Stimulated activated naive CD8-positive, alpha-beta T cell treated with anti-CD3 and anti-CD28 coated beads, Interleukin-15, amount 100 ng/mL, for 72 hours (primary cell): ENCODE measurements around the gene SFRP5.
A peak's percentile ranks its signal among the peaks of the same experiment; 100 is the strongest.

Experiments used
- ATAC-seq: fragments of 150-1000 bp; cut with Tn5 transposase; 2 replicates; pipeline ENCODE4 v1.10.0; 2021; ENCODE audit warnings: mild to moderate bottlenecking, moderate library complexity
- DNase-seq, 2 donors: peaks; one replicate each; pipeline ENCODE4 v3.0.0; 2021 to 2022
- H3K27ac Mint-ChIP-seq, 2 donors: one replicate each; pipeline ENCODE4 v1.8.0; 2022; ENCODE audit warnings: mild to moderate bottlenecking in 2 of 2, mixed read lengths in 2 of 2, moderate library complexity in 2 of 2
- H3K27me3 Mint-ChIP-seq: one replicate; pipeline ENCODE4 v1.8.0; 2022; ENCODE audit warnings: mixed read lengths
- H3K4me1 Mint-ChIP-seq: one replicate; pipeline ENCODE4 v1.8.0; 2022; ENCODE audit warnings: mild to moderate bottlenecking, mixed read lengths
- H3K4me3 Mint-ChIP-seq, 2 donors: one replicate each; pipeline ENCODE4 v1.8.0; 2022; ENCODE audit warnings: mild to moderate bottlenecking in 2 of 2, mixed read lengths in 2 of 2, moderate library complexity in 1 of 2
- H3K9me3 Mint-ChIP-seq, 2 donors: one replicate each; pipeline ENCODE4 v1.8.0; 2022; ENCODE audit warnings: mixed read lengths in 2 of 2

SFRP5 gene

GRCh38 chr10:97762056-97762455 is 9.7 kb downstream of the SFRP5 start:
- Mint-ChIP-seq H3K9me3 (no peaks in the 10 kb centered on the region), H3K4me1 (peaks cover 7% of the 10 kb centered on the region), H3K27me3 (no peaks in the 10 kb centered on the region), H3K4me3 (no peak overlapping the region), H3K27ac (no peak overlapping the region)
- DNase-seq: no peak
- ATAC-seq: no peak

- H3K4me3 Mint-ChIP-seq: no peak overlapping the region
- peaks cover 7% of the 10 kb centered on the region for H3K4me1 Mint-ChIP-seq
- H3K27ac Mint-ChIP-seq: peak overlapping the region in 1 of 2 donors; percentile 68
- ATAC-seq: no peak
- no peaks in the 10 kb centered on the region for H3K27me3 Mint-ChIP-seq
- no peak for DNase-seq
- no peaks in the 10 kb centered on the region for H3K9me3 Mint-ChIP-seq
Measured at GRCh38 chr10:97761331-97761865, 10.4 kb downstream of the SFRP5 start.

GRCh38 chr10:97760461-97761257 is 11.1 kb downstream of the SFRP5 start:
- peaks cover 7% of the 10 kb centered on the region for H3K4me1 Mint-ChIP-seq
- peak overlapping the region in 1 of 2 donors; percentile 57 for H3K27ac Mint-ChIP-seq
- DNase-seq (no peak), ATAC-seq (no peak)
- H3K27me3 Mint-ChIP-seq: no peaks in the 10 kb centered on the region
- no peaks in the 10 kb centered on the region for H3K9me3 Mint-ChIP-seq
- H3K4me3 Mint-ChIP-seq: no peak overlapping the region

GRCh38 chr10:97759946-97760345 is 11.9 kb downstream of the SFRP5 start:
- no peaks in the 10 kb centered on the region for H3K9me3 Mint-ChIP-seq
- ATAC-seq (no peak), DNase-seq (no peak)
- no peak overlapping the region for H3K4me3 Mint-ChIP-seq
- no peaks in the 10 kb centered on the region for H3K27me3 Mint-ChIP-seq
- peak overlapping the region in 1 of 2 donors; percentile 57 for H3K27ac Mint-ChIP-seq
- peaks cover 7% of the 10 kb centered on the region for H3K4me1 Mint-ChIP-seq

GRCh38 chr10:97759158-97759887 is 12.5 kb downstream of the SFRP5 start:
- Mint-ChIP-seq H3K27me3 (no peaks in the 10 kb centered on the region), H3K4me1 (peaks cover 2% of the 10 kb centered on the region), H3K27ac (no peak overlapping the region), H3K4me3 (no peak overlapping the region), H3K9me3 (no peaks in the 10 kb centered on the region)
- ATAC-seq: peak; percentile 72
- DNase-seq: peak; percentile 42 to 45

GRCh38 chr10:97757471-97757870 is 14.3 kb downstream of the SFRP5 start:
- H3K27me3 Mint-ChIP-seq: no peaks in the 10 kb centered on the region
- no peaks in the 10 kb centered on the region for H3K9me3 Mint-ChIP-seq
- DNase-seq (no peak), ATAC-seq (no peak)
- H3K4me3 Mint-ChIP-seq: no peak overlapping the region
- H3K27ac Mint-ChIP-seq: no peak overlapping the region
- no peaks in the 10 kb centered on the region for H3K4me1 Mint-ChIP-seq

- Mint-ChIP-seq H3K27me3 (no peaks in the 10 kb centered on the region), H3K4me1 (no peaks in the 10 kb centered on the region), H3K27ac (peak overlapping the region in 1 of 2 donors; percentile 12), H3K4me3 (no peak overlapping the region), H3K9me3 (no peaks in the 10 kb centered on the region)
- DNase-seq (no peak), ATAC-seq (no peak)
Measured at GRCh38 chr10:97755718-97756117, 16.1 kb downstream of the SFRP5 start.

GRCh38 chr10:97754726-97755125 is 17.1 kb downstream of the SFRP5 start:
- Mint-ChIP-seq H3K27me3 (no peaks in the 10 kb centered on the region), H3K9me3 (no peaks in the 10 kb centered on the region), H3K27ac (peak overlapping the region in 1 of 2 donors; percentile 61), H3K4me1 (no peaks in the 10 kb centered on the region), H3K4me3 (no peak overlapping the region)
- DNase-seq (no peak), ATAC-seq (no peak)

GRCh38 chr10:97752956-97753355 is 18.8 kb downstream of the SFRP5 start:
- Mint-ChIP-seq H3K4me1 (no peaks in the 10 kb centered on the region), H3K9me3 (no peaks in the 10 kb centered on the region), H3K4me3 (no peak overlapping the region), H3K27me3 (no peaks in the 10 kb centered on the region), H3K27ac (no peak overlapping the region)
- DNase-seq (no peak), ATAC-seq (no peak)

- DNase-seq (no peak), ATAC-seq (no peak)
- Mint-ChIP-seq H3K27ac (peak overlapping the region in 1 of 2 donors; percentile 49), H3K4me3 (no peak overlapping the region), H3K4me1 (peaks cover 7% of the 10 kb centered on the region), H3K9me3 (no peaks in the 10 kb centered on the region), H3K27me3 (no peaks in the 10 kb centered on the region)
Measured at GRCh38 chr10:97748116-97748515, 23.7 kb downstream of the SFRP5 start.

GRCh38 chr10:97747573-97747972 is 24.2 kb downstream of the SFRP5 start:
- no peaks in the 10 kb centered on the region for H3K9me3 Mint-ChIP-seq
- no peak overlapping the region for H3K4me3 Mint-ChIP-seq
- peaks cover 12% of the 10 kb centered on the region for H3K4me1 Mint-ChIP-seq
- no peaks in the 10 kb centered on the region for H3K27me3 Mint-ChIP-seq
- DNase-seq (no peak), ATAC-seq (no peak)
- H3K27ac Mint-ChIP-seq: peak overlapping the region in 1 of 2 donors; percentile 75

GRCh38 chr10:97744405-97745035 is 27.3 kb downstream of the SFRP5 start:
- Mint-ChIP-seq H3K27ac (no peak overlapping the region), H3K9me3 (no peaks in the 10 kb centered on the region), H3K4me3 (no peak overlapping the region), H3K27me3 (no peaks in the 10 kb centered on the region), H3K4me1 (peaks cover 41% of the 10 kb centered on the region)
- ATAC-seq: no peak
- no peak for DNase-seq

GRCh38 chr10:97743169-97743943 is 28.4 kb downstream of the SFRP5 start:
- H3K27ac Mint-ChIP-seq: no peak overlapping the region
- H3K4me3 Mint-ChIP-seq: no peak overlapping the region
- no peak for DNase-seq
- no peak for ATAC-seq
- peaks cover 50% of the 10 kb centered on the region for H3K4me1 Mint-ChIP-seq
- H3K27me3 Mint-ChIP-seq: no peaks in the 10 kb centered on the region
- no peaks in the 10 kb centered on the region for H3K9me3 Mint-ChIP-seq

- H3K27me3 Mint-ChIP-seq: no peaks in the 10 kb centered on the region
- peaks cover 0 to 6% of the 10 kb centered on the region in 2 donors for H3K9me3 Mint-ChIP-seq
- DNase-seq: no peak
- H3K4me3 Mint-ChIP-seq: no peak overlapping the region
- no peak for ATAC-seq
- H3K4me1 Mint-ChIP-seq: peaks cover 74% of the 10 kb centered on the region
- no peak overlapping the region for H3K27ac Mint-ChIP-seq
Measured at GRCh38 chr10:97740613-97741012, 31.2 kb downstream of the SFRP5 start.

- Mint-ChIP-seq H3K27ac (peak overlapping the region in 1 of 2 donors; percentile 39), H3K9me3 (peaks cover 0 to 8% of the 10 kb centered on the region in 2 donors), H3K27me3 (no peaks in the 10 kb centered on the region), H3K4me1 (peaks cover 69% of the 10 kb centered on the region), H3K4me3 (peak overlapping the region; percentile 88 to 98)
- DNase-seq (no peak), ATAC-seq (no peak)
Measured at GRCh38 chr10:97738616-97739015, 33.2 kb downstream of the SFRP5 start.
